Spinal cord (tissue), 10 donors: Measurements from ENCODE around the gene HSPBP1. TPM values are rescaled to one million over a fixed set of nuclear protein-coding genes. Genes with fewer than 3 reads are reported as not detected.

Source experiments
- DNase-seq, 6 donors: peaks; one replicate each; pipeline versions ENCODE4 v3.0.0 to v3.0.0-alpha.2; 2013 to 2015; ENCODE audit warnings: low spot score in 6 of 6, low read depth in 4 of 6
- H3K27ac ChIP-seq: one replicate; pipeline ENCODE4 v1.5.1; 2013; ENCODE audit warnings: low read depth, low read length, control low read depth
- H3K27me3 ChIP-seq: one replicate; pipeline ENCODE4 v1.6.1; 2013; ENCODE audit warnings: low read length; ENCODE audit not compliant: control insufficient read depth, insufficient read depth
- H3K36me3 ChIP-seq: one replicate; pipeline ENCODE4 v1.6.1; 2013; ENCODE audit warnings: low read length; ENCODE audit not compliant: control insufficient read depth, insufficient read depth
- H3K4me1 ChIP-seq: one replicate; pipeline ENCODE4 v1.6.1; 2013; ENCODE audit warnings: low read length; ENCODE audit not compliant: control insufficient read depth, insufficient read depth
- H3K4me3 ChIP-seq: one replicate; pipeline ENCODE4 v1.5.1; 2013; ENCODE audit warnings: low read depth, low read length, control low read depth
- H3K9me3 ChIP-seq: one replicate; pipeline ENCODE4 v1.6.1; 2013; ENCODE audit warnings: low read length; ENCODE audit not compliant: control insufficient read depth, insufficient read depth
- WGBS: methylation state at CpG from one replicate; pipeline ENCODE4 v1.1.5; 2013; ENCODE audit warnings: missing lambda C conversion rate; ENCODE audit not compliant: insufficient coverage; 5-methylcytosine and 5-hydroxymethylcytosine counted together
- polyA plus RNA-seq, 2 donors: library from polyadenylated mRNA; unstranded; fragments of 120-200 nt; gene quantifications; one replicate each; pipeline ENCODE4 v1.2.1, GENCODE V29; 2013; ENCODE audit not compliant: insufficient read length in 2 of 2
- total RNA-seq, 2 donors: library from RNA; depleted of rRNA in 1 of 2; stranded (reverse); fragments of 120-200 nt in 1 of 2; fragments of >200 nt in 1 of 2; gene quantifications; one replicate each; pipeline versions ENCODE4 v1.2.3 to v1.2.4, GENCODE V29; 2013 to 2014
- donor health status: healthy.

HSPBP1 gene
- total and polyA plus RNA-seq, 4 donors: 19.6 to 71.4 (median 46.1) TPM

DNA sequence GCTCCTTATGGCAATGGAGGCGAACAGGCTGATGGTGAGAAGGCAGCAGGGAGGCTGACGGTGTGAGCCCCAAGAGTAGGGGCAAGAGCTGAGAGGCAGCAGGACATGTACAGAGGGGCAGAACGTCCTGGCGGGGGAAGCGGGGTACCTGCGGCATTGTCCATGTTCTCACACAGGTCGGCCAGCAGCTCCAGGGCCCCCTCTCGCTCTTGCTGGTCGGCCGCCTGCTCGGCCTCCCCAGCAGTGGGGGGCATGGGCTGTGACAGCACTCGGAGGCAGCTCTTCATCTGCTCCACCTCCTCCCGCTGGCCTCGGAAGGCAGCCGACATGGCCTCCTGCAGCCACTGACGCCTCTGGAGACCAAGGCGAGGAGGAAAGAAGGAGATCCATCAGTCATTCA is 2.4 kb downstream of the HSPBP1 start:
- H3K4me3 ChIP-seq: no peak overlapping the region
- peaks cover 26% of the 10 kb centered on the region for H3K4me1 ChIP-seq
- H3K9me3 ChIP-seq: no peaks in the 10 kb centered on the region
- no peak for DNase-seq
- H3K27me3 ChIP-seq: no peaks in the 10 kb centered on the region
- 73% methylated on average over 14 of the region's 17 CpGs for WGBS
- peaks cover 51% of the 10 kb centered on the region for H3K36me3 ChIP-seq
- no peak overlapping the region for H3K27ac ChIP-seq

DNA sequence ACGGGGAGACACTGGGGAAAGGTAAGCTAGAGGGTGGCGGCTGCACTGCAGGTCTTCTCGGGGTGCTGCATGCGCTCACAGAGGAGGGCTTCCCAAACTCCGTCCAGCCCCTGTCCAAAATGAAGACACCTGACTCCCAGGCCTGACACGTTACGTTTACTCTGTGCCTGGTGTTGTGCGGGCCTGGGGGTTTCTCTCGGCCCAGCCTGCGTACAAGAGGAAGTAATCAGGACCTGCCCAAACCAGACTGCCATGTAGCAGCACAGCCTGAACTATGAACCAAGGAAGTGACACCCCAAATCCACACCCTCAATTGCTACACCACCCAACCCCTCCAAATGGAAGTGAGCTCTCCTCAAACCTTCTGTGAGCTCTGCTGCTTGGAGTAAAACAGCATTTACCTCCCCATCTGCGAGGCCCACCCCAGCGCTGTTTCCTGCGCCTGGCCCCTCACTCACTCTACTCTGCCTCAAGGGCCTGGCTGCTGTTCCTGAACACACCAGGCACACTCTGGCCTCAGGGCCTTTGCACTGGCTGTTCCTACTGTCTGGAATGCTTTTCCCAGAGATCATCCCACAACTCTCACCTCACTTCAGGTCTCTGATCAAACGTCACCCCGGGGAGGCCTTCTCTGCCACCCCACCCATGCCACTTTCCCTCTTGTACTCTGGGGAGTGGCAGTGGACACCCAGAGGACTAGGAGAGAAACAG is 3.0 kb downstream of the HSPBP1 start:
- Histone ChIP-seq H3K36me3 (peaks cover 57% of the 10 kb centered on the region), H3K27ac (no peak overlapping the region), H3K4me3 (no peak overlapping the region), H3K4me1 (peaks cover 26% of the 10 kb centered on the region), H3K27me3 (no peaks in the 10 kb centered on the region), H3K9me3 (no peaks in the 10 kb centered on the region)
- DNase-seq: no peak
- 90% methylated on average over 15 of the region's 15 CpGs for WGBS

GRCh38 chr19:55275851-55276719 is 3.8 kb downstream of the HSPBP1 start:
- Histone ChIP-seq H3K4me1 (peaks cover 26% of the 10 kb centered on the region), H3K9me3 (no peaks in the 10 kb centered on the region), H3K27me3 (no peaks in the 10 kb centered on the region), H3K4me3 (no peak overlapping the region), H3K27ac (no peak overlapping the region), H3K36me3 (peaks cover 65% of the 10 kb centered on the region)
- no peak for DNase-seq
- WGBS: 95% methylated on average over 7 of the region's 17 CpGs

DNA sequence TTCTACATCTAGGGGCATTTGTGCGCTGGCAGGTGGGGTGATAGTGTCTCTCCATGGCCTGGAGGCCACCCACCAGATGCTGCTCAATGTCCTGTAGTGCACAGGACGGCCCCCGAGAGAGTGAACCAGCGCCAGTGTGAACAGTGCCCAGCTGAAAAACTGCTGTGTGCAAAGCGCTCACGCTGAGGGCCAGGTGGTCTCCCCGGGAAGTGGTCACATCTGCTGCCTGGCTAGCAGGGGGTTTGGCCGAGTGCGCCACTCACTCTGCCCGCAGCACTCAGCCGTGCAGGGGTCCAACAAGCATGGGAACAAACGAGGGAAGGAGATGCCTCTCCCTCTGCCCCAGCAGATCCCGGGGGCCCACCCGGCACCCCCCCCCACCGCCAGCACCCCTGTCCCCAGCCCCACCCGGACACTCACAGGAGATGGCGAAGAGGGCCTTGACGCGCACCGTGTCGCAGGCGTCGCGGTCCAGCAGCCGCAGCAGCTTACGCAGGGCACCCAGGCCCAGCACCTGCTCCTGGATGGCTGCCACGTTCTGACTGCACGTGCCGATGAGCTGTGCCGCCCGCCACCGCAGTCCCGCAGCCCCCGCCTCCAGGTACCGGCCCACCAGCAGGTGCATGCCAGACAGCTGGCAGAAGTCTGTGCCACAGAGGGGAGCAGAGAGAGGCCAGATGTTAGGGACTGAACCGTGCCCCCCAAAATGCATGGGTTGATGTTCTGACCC is 5.8 kb downstream of the HSPBP1 start:
- Histone ChIP-seq H3K4me1 (peaks cover 11% of the 10 kb centered on the region), H3K36me3 (peaks cover 81% of the 10 kb centered on the region), H3K27ac (no peak overlapping the region), H3K27me3 (no peaks in the 10 kb centered on the region), H3K9me3 (no peaks in the 10 kb centered on the region), H3K4me3 (no peak overlapping the region)
- WGBS: 85% methylated on average over 32 of the region's 36 CpGs
- DNase-seq: peak in 1 of 6 donors; percentile 5

- Histone ChIP-seq H3K36me3 (peaks cover 76% of the 10 kb centered on the region), H3K27me3 (no peaks in the 10 kb centered on the region), H3K4me1 (no peaks in the 10 kb centered on the region), H3K27ac (no peak overlapping the region), H3K9me3 (no peaks in the 10 kb centered on the region), H3K4me3 (no peak overlapping the region)
- 90% methylated on average over 18 of the region's 18 CpGs for WGBS
- no peak for DNase-seq
These were observed 7.8 kb downstream of the HSPBP1 start for GRCh38 chr19:55272142-55272541.

GRCh38 chr19:55270172-55270942 is 9.6 kb downstream of the HSPBP1 start:
- no peaks in the 10 kb centered on the region for H3K9me3 ChIP-seq
- H3K27me3 ChIP-seq: no peaks in the 10 kb centered on the region
- peaks cover 69% of the 10 kb centered on the region for H3K36me3 ChIP-seq
- 93% methylated on average over 14 of the region's 25 CpGs for WGBS
- H3K4me3 ChIP-seq: no peak overlapping the region
- H3K4me1 ChIP-seq: no peaks in the 10 kb centered on the region
- H3K27ac ChIP-seq: no peak overlapping the region
- no peak for DNase-seq

DNA sequence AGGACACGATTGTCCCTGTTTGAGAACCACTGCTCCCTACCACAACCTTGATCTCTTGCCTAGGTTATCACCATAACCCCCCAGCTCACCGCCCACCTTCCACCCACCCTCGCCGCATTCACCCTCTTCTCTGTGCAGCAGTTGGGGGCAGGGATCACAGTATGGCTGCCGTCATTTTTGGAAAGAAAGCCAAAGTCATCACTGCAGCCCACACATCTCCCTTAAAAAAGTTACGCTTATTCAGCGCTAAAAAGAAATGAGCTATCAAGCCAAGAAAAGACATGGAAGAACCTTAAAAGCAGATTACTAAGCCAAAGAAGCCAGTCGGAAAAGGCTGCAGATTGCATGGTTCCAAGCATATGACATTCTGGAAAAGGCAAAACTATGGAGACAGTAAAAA is 10.6 kb downstream of the HSPBP1 start:
- peaks cover 68% of the 10 kb centered on the region for H3K36me3 ChIP-seq
- no peaks in the 10 kb centered on the region for H3K9me3 ChIP-seq
- H3K27ac ChIP-seq: no peak overlapping the region
- 93% methylated on average over 7 of the region's 8 CpGs for WGBS
- no peaks in the 10 kb centered on the region for H3K4me1 ChIP-seq
- no peak for DNase-seq
- no peaks in the 10 kb centered on the region for H3K27me3 ChIP-seq
- no peak overlapping the region for H3K4me3 ChIP-seq

DNA sequence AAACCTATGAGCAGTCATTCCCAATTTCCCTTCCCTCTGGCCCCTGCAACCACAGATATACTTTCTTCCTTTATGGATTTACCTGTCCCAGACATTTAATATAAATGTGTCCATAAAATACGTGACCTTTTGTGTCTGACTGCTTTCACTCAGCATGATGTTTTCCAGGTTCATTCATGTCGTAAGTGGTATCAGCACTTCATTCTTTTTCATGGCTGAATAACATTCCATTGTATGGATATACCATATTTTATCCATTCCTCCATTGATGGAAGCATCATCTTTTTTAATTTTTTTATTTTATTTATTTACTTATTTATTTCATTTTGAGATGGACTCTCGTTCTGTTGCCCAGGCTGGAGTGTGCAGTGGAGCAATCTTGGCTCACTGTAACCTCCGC is 13.1 kb downstream of the HSPBP1 start:
- DNase-seq: no peak
- no peaks in the 10 kb centered on the region for H3K9me3 ChIP-seq
- peaks cover 51% of the 10 kb centered on the region for H3K36me3 ChIP-seq
- H3K27ac ChIP-seq: no peak overlapping the region
- no peaks in the 10 kb centered on the region for H3K27me3 ChIP-seq
- no CpG with 5 or more reads among the region's 4 CpGs for WGBS
- H3K4me3 ChIP-seq: no peak overlapping the region
- H3K4me1 ChIP-seq: no peaks in the 10 kb centered on the region

DNA sequence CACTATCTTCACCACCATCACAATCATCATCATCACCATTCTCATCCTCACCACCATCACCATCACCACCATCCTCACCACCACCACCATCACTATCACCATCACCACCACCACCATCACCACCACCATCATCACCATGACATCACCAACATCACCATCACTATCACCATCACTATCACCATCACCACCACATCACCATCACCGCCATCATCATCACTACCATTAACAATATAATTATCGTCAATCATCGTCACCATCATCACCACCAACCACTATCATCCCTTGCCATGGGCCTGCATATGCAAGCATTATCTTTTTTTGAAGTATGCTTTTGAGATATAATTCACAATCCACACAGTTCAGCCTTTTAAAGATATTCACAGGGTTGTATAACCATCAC is 13.5 kb downstream of the HSPBP1 start:
- 88% methylated on average over 1 of the region's 3 CpGs for WGBS
- DNase-seq: no peak
- Histone ChIP-seq H3K36me3 (peaks cover 51% of the 10 kb centered on the region), H3K9me3 (no peaks in the 10 kb centered on the region), H3K27ac (no peak overlapping the region), H3K4me1 (no peaks in the 10 kb centered on the region), H3K27me3 (no peaks in the 10 kb centered on the region), H3K4me3 (no peak overlapping the region)
